ENCODE measurements around the gene TMPRSS5. TPM values are rescaled to one million over a fixed set of nuclear protein-coding genes. Genes with fewer than 3 reads are reported as not detected.

The TMPRSS5 gene
- total and polyA plus RNA-seq, 2 of the 13 experiments (the other 11 are each of a cell fraction or from before 2014, with no cell fraction given) = 0.40 to 0.96 TPM

GRCh38 chr11:113697756-113698407, 8.2 kb downstream of the TMPRSS5 start:
- Histone ChIP-seq H3K9ac (ENCODE audit: insufficient read depth, low read depth, low read length) (no peak overlapping the region), H3K4me3 (replicated peaks in 1 of 3; ENCODE audit: insufficient read depth in 1 of 3, low read depth in 2 of 3, low read length in 3 of 3) (no peak overlapping the region), H2AFZ (ENCODE audit: low read length) (no peak overlapping the region), H3K4me1 (ENCODE audit: insufficient read depth, low read length) (no peaks in the 10 kb centered on the region; the same call in 1 of the 2 replicates), H3K4me2 (ENCODE audit: low read depth, low read length) (no peak overlapping the region), H4K20me1 (ENCODE audit: insufficient read depth, low read length) (no peaks in the 10 kb centered on the region), H3K9me3 (ENCODE audit: low read length) (no peaks in the 10 kb centered on the region), H3K36me3 (replicated peaks in 1 of 2; ENCODE audit: control insufficient read depth in 1 of 2, insufficient read depth in 2 of 2, low read length in 2 of 2) (no peaks in the 10 kb centered on the region), H3K79me2 (ENCODE audit: insufficient read depth, low read length) (no peaks in the 10 kb centered on the region), H3K27me3 (ENCODE audit: control insufficient read depth in 1 of 2, insufficient read depth in 2 of 2, low read length in 2 of 2) (no peaks in the 10 kb centered on the region; a peak in 1 of 5 replicates), H3K27ac (ENCODE audit: extremely low read length, insufficient read depth, low read length) (no peak overlapping the region)
- no peak for ATAC-seq
- 38% methylated on average over 7 of the region's 7 CpGs for WGBS (ENCODE audit: low lambda C conversion rate)
- FAIRE-seq = no peak
- TF ChIP-seq GFI1 (CRISPR knock-in tag; IDR thresholded peaks at IDR 0.05; ENCODE audit: borderline replicate concordance) (no peak), PHF20 (CRISPR knock-in tag; IDR thresholded peaks at IDR 0.05) (no peak), AKAP8 (CRISPR knock-in tag; IDR thresholded peaks at IDR 0.05) (no peak), ZNF816 (CRISPR knock-in tag; IDR thresholded peaks at IDR 0.05; ENCODE audit: borderline replicate concordance) (no peak), ZSCAN31 (CRISPR knock-in tag; IDR thresholded peaks at IDR 0.05; ENCODE audit: low read depth) (no peak), ZNF652 (CRISPR knock-in tag; IDR thresholded peaks at IDR 0.05; ENCODE audit: borderline replicate concordance, low read depth) (no peak)
- in situ Hi-C loops (cut with HindIII; ENCODE audit: extremely low pct_ligation_motif_present, low pct_unique_long_range_greater_than_20kb) = no loop called here
- CTCF ChIA-PET (ENCODE audit: low intra/inter-chr PET ratio, low total read pairs) = no interaction called here
- DNase-seq (ENCODE audit: low spot score) = no peak
- no TSS peak for BruUV-seq (replicated peaks)
- POLR2A ChIA-PET = no interaction called here
- intact Hi-C loops (cut with micrococcal nuclease; ENCODE audit: unreplicated experiment) = no loop called here

GRCh38 chr11:113697111-113697510, 9.0 kb downstream of the TMPRSS5 start:
- 85% methylated on average over 4 of the region's 5 CpGs for WGBS (ENCODE audit: low lambda C conversion rate)
- H3K9me3 ChIP-seq (ENCODE audit: low read length) = no peaks in the 10 kb centered on the region
- TF ChIP-seq MED1 (CRISPR knock-in tag; IDR thresholded peaks at IDR 0.05) (no peak), ZBTB26 (CRISPR knock-in tag; IDR thresholded peaks at IDR 0.05; ENCODE audit: borderline replicate concordance) (no peak), CREM (IDR thresholded peaks at IDR 0.05) (no peak), CREM (CRISPR knock-in tag; IDR thresholded peaks at IDR 0.05) (no peak), PRPF4 (IDR thresholded peaks at IDR 0.05; ENCODE audit: low read depth, low read length, poor library complexity, severe bottlenecking) (no peak), CBX5 (CRISPR knock-in tag; IDR thresholded peaks at IDR 0.05; ENCODE audit: borderline replicate concordance) (no peak), THAP9 (CRISPR knock-in tag; IDR thresholded peaks at IDR 0.05; ENCODE audit: borderline replicate concordance) (no peak)

More at GRCh38 chr11:113697111-113697510, 9.0 kb downstream of the TMPRSS5 start:
- intact Hi-C loops (cut with micrococcal nuclease; ENCODE audit: unreplicated experiment) = no loop called here
- H3K27me3 ChIP-seq (ENCODE audit: control insufficient read depth in 1 of 2, insufficient read depth in 2 of 2, low read length in 2 of 2) = no peaks in the 10 kb centered on the region; a peak in 1 of 5 replicates
- DNase-seq (ENCODE audit: low spot score) (no peak), ATAC-seq (no peak), FAIRE-seq (no peak)
- no peak overlapping the region for H3K27ac ChIP-seq (ENCODE audit: extremely low read length, insufficient read depth, low read length)
- no peaks in the 10 kb centered on the region for H4K20me1 ChIP-seq (ENCODE audit: insufficient read depth, low read length)
- ChIA-PET CTCF (ENCODE audit: low intra/inter-chr PET ratio, low total read pairs) (no interaction called here), POLR2A (no interaction called here)
- no peaks in the 10 kb centered on the region for H3K79me2 ChIP-seq (ENCODE audit: insufficient read depth, low read length)
- no peak overlapping the region for H2AFZ ChIP-seq (ENCODE audit: low read length)
- no peaks in the 10 kb centered on the region; the same call in 1 of the 2 replicates for H3K4me1 ChIP-seq (ENCODE audit: insufficient read depth, low read length)
- no TSS peak for BruUV-seq (replicated peaks)
- no peak overlapping the region for H3K4me2 ChIP-seq (ENCODE audit: low read depth, low read length)
- no peak overlapping the region for H3K4me3 ChIP-seq (replicated peaks in 1 of 3; ENCODE audit: insufficient read depth in 1 of 3, low read depth in 2 of 3, low read length in 3 of 3)
- no peaks in the 10 kb centered on the region for H3K36me3 ChIP-seq (replicated peaks in 1 of 2; ENCODE audit: control insufficient read depth in 1 of 2, insufficient read depth in 2 of 2, low read length in 2 of 2)
- in situ Hi-C loops (cut with HindIII; ENCODE audit: extremely low pct_ligation_motif_present, low pct_unique_long_range_greater_than_20kb) = no loop called here
- H3K9ac ChIP-seq (ENCODE audit: insufficient read depth, low read depth, low read length) = no peak overlapping the region
